Activated CD8-positive, alpha-beta T cell treated with anti-CD3 and anti-CD28 coated beads for 36 hours (primary cell): Measurements from ENCODE around the gene STK4. TPM values are rescaled to one million over a fixed set of nuclear protein-coding genes. Genes with fewer than 3 reads are reported as not detected.

Source experiments
- ATAC-seq: fragments of 200-7000 bp; cut with Tn5 transposase; one replicate; pipeline ENCODE4 v1.10.0; 2021; ENCODE audit warnings: mild to moderate bottlenecking, moderate library complexity
- CTCF ChIA-PET: fragments of 350-600 bp; sonication (Branson Sonifier 250); formaldehyde crosslinking; loops from one replicate; lab custom pipeline; 2021; ENCODE audit warnings: antibody characterized with exemption; lab: Charles Lee
- POLR2A ChIA-PET: fragments of 350-600 bp; sonication (Branson Sonifier 250); formaldehyde crosslinking; loops from one replicate; lab custom pipeline; 2021; ENCODE audit warnings: antibody characterized with exemption; lab: Charles Lee
- DNase-seq: peaks from one replicate; pipeline ENCODE4 v3.0.0-alpha.2; 2020
- H3K27ac Mint-ChIP-seq: one replicate; pipeline ENCODE4 v1.8.0; 2021; ENCODE audit warnings: mild to moderate bottlenecking, mixed read lengths
- H3K27me3 Mint-ChIP-seq: one replicate; pipeline ENCODE4 v1.8.0; 2021; ENCODE audit warnings: mixed read lengths
- H3K36me3 Mint-ChIP-seq: one replicate; pipeline ENCODE4 v1.8.0; 2021; ENCODE audit warnings: low read depth, mixed read lengths
- H3K4me1 Mint-ChIP-seq: one replicate; pipeline ENCODE4 v1.8.0; 2021; ENCODE audit warnings: low read depth, mixed read lengths
- H3K4me3 Mint-ChIP-seq: one replicate; pipeline ENCODE4 v1.8.0; 2021; ENCODE audit warnings: mild to moderate bottlenecking, moderate library complexity, mixed read lengths
- H3K9me3 Mint-ChIP-seq: one replicate; pipeline ENCODE4 v1.8.0; 2021; ENCODE audit warnings: mixed read lengths
- CTCF ChIP-seq: fragments of 200-600 bp; IDR thresholded peaks from one replicate; pipeline ENCODE4 v1.8.0; 2022; ENCODE audit warnings: antibody characterized with exemption, mild to moderate bottlenecking
- intact Hi-C: fragments of 100-400 bp; cut with micrococcal nuclease; formaldehyde crosslinking; loops from one replicate; pipeline ENCODE4 v1.10.0; 2022
- total RNA-seq, 2 experiments: library from RNA; stranded (reverse); gene quantifications; one replicate each; pipeline ENCODE4 v1.2.3, GENCODE V29; 2021

The STK4 gene
- total RNA-seq, 2 experiments from 2014 or later: 154 to 165 TPM

- TF ChIP-seq CTCF: no peak
- intact Hi-C loops: no loop called here
- ChIA-PET POLR2A (interaction anchor here (0.7 to 2.0 kb wide), 7 partner anchors 15 to 90 kb away, joined by 3 to 6 read pairs (median 3); partner anchors contain the start of gene TOMM34), CTCF (interaction anchor here (0.9 to 10.8 kb wide), 13 partner anchors 8 to 324 kb away, joined by 3 to 111 read pairs (median 4); no protein-coding TSS in a partner anchor)
- peaks cover 64% of the 10 kb centered on the region for H3K36me3 Mint-ChIP-seq
- H3K27ac Mint-ChIP-seq: peak overlapping the region; percentile 83
- DNase-seq: peak; percentile 65
- H3K27me3 Mint-ChIP-seq: no peaks in the 10 kb centered on the region
- peak; percentile 79 for ATAC-seq
- H3K4me1 Mint-ChIP-seq: peaks cover 75% of the 10 kb centered on the region
- H3K4me3 Mint-ChIP-seq: peak overlapping the region; percentile 13
- H3K9me3 Mint-ChIP-seq: no peaks in the 10 kb centered on the region
Observed at GRCh38 chr20:45049904-45050471, 83.7 kb downstream of the STK4 start.

- Mint-ChIP-seq H3K4me3 (no peak overlapping the region), H3K36me3 (peaks cover 71% of the 10 kb centered on the region), H3K27me3 (no peaks in the 10 kb centered on the region), H3K27ac (peak overlapping the region; percentile 73), H3K4me1 (peaks cover 83% of the 10 kb centered on the region), H3K9me3 (no peaks in the 10 kb centered on the region)
- ChIA-PET POLR2A (interaction anchor here (0.9 to 1.3 kb wide), 2 partner anchors 59 to 92 kb away, joined by 3 to 6 read pairs; partner anchors contain the start of gene TOMM34), CTCF (interaction anchor here (0.8 to 10.8 kb wide), 13 partner anchors 8 to 242 kb away, joined by 3 to 111 read pairs (median 4); no protein-coding TSS in a partner anchor)
- no peak for DNase-seq
- TF ChIP-seq CTCF: no peak
- intact Hi-C loops: no loop called here
- ATAC-seq: no peak
Observed at GRCh38 chr20:45051204-45052060, 85.1 kb downstream of the STK4 start.

GRCh38 chr20:45052698-45053429 lies 86.6 kb downstream of the STK4 start:
- POLR2A ChIA-PET: interaction anchor here (0.6 to 1.1 kb wide), 5 partner anchors 9 to 100 kb away, joined by 3 to 4 read pairs (median 3); no protein-coding TSS in a partner anchor
- H3K27ac Mint-ChIP-seq: peak overlapping the region; percentile 85
- intact Hi-C loops: no loop called here
- peaks cover 71% of the 10 kb centered on the region for H3K36me3 Mint-ChIP-seq
- ATAC-seq (peak; percentile 55), DNase-seq (peak; percentile 56)
- peak overlapping the region; percentile 2 for H3K4me3 Mint-ChIP-seq
- H3K4me1 Mint-ChIP-seq: peaks cover 83% of the 10 kb centered on the region
- CTCF ChIA-PET: interaction anchor here (1.3 to 10.8 kb wide), 6 partner anchors 10 to 241 kb away, joined by 4 to 111 read pairs (median 6); no protein-coding TSS in a partner anchor
- no peak for TF ChIP-seq CTCF
- no peaks in the 10 kb centered on the region for H3K27me3 Mint-ChIP-seq
- no peaks in the 10 kb centered on the region for H3K9me3 Mint-ChIP-seq

DNA sequence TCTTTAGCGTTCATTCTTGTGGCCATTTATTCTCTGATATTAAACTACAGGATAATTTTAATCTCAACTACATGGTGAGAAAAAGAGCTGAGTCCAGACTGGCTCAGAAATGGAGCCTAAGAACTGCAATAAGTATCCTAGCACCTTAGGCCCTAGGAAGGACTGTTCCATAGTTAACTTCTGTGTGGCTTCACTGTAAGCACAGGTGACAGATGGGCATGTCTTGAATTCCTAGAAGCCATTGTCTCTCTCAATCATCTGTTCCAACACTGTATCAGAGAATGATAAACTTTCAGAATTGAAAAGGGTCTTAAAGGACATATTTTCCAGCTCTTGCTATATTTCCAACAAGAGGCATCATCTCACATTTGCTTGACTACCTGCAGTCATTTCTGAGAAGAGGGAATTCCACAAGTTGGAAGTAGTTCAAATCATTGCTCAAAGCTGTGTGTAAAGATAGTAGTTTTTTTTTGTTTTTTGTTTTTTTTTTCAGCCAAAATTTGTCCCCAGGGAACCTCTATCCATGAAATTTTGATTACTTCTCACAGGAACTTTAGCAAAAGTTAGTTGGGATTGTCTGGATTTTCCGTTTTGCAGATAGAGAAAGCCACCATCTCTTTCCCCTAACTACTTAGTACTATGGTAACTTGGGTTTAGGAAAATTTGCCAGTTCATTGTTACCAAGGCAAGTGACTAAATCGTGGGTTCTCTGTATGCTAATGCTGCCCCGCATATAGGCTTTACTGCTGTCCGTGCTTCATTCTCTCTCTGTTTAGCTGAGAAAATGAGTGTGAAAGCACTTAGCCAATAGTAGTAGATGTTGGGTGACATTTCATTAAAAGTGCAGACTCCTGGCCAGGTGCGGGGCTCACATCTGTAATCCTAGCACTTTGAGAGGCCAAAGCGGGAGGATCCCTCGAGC lies 87.4 kb downstream of the STK4 start:
- ChIA-PET CTCF (interaction anchor here (1.9 to 10.8 kb wide), 5 partner anchors 11 to 42 kb away, joined by 4 to 111 read pairs (median 9); no protein-coding TSS in a partner anchor), POLR2A (interaction anchor here (0.7 to 1.4 kb wide), 4 partner anchors 23 to 62 kb away, joined by 3 to 4 read pairs (median 3); no protein-coding TSS in a partner anchor)
- no peak overlapping the region for H3K4me3 Mint-ChIP-seq
- intact Hi-C loops: no loop called here
- no peaks in the 10 kb centered on the region for H3K27me3 Mint-ChIP-seq
- H3K36me3 Mint-ChIP-seq: peaks cover 64% of the 10 kb centered on the region
- H3K9me3 Mint-ChIP-seq: no peaks in the 10 kb centered on the region
- peak overlapping the region; percentile 85 for H3K27ac Mint-ChIP-seq
- DNase-seq (peak; percentile 16), ATAC-seq (peak; percentile 20)
- TF ChIP-seq CTCF: no peak
- H3K4me1 Mint-ChIP-seq: peaks cover 84% of the 10 kb centered on the region
